ENCODE measurements around the gene TRRAP.
A peak's percentile ranks its signal among the peaks of the same experiment; 100 is the strongest.
"Not testable (repeated sequence)": the region's sequence is repeated elsewhere in the genome, so short reads cannot be mapped to it uniquely, and the experiment has no call there.

The TRRAP gene

GRCh38 chr7:98878365-98879197, at the start of gene TRRAP:
TRRAP (plus strand) TSS chr7:98878532; CDS start chr7:98881151, 2,619 bp downstream.
- DNase-seq (ENCODE audit: low read depth) = peak; percentile 35

- DNase-seq (ENCODE audit: low read depth) = no peak
Observed at GRCh38 chr7:98830972-98831548, 47.3 kb upstream of the TRRAP start.

DNA sequence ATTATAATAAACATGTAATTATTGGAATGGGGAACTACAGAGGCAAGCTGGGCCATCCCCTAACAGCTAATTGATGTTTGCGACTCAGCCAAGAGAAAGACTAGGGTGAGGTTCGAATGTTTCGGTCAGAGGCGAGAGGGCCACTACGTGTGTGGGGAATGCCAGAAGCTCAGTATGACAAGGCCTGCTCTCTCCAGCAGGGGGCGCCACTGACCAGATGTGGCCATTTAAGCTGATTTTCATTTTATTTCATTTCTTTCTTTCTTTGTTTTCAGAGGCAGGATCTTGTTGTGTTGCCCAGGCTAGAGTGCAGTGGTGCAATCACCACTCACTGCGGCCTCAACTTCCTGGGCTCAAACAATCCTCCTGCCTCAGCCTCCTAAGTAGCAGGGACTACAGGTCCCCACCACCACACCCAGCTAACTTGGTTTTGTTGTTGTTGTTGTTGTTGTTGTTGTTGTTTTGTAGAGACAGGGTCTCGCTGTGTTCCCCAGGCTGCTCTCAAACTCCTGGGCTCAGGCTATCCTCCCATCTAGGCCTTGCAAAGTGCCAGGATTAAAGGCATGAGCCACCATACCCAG, 46.6 kb upstream of the TRRAP start:
- DNase-seq (ENCODE audit: low read depth) = no peak

DNA sequence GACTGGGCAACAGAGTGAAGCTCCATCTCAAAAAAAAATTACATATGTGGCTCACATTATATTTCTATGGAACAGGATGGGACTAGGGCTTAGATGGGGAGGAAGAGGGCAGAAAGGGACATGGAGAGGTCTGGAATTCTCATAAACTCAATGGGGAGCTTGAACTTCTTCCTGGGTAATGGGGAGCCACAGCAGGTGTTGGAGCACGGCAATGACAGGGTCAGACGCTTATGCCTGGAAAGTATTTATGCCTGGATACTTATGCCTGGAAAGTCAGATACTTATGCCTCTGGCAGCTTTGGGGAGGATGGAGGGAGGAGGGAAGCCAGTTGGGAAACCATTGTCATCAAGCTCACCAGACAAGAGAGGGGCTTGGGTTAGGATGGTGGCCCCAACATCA, 45.3 kb upstream of the TRRAP start:
- DNase-seq (ENCODE audit: low read depth) = no peak

DNA sequence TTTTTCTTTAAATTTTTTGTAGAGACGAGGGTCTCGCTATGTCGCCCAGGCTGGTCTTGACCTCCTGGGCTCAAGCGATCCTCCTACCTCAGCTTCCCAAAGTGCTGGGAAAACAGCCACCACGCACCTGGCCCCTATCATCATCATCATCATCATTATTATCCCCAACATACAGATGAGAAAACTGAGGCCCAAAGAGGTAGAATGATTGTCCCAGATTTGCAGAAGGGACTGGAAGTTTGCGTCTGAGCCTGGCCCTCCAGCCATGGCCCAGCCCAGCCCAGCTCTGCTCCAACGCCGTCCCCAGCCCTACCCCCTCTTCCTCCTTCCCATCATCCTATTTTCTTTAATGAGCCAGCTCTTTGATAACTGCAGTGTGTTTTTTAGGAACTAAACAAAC, 43.4 kb upstream of the TRRAP start:
- no peak for DNase-seq (ENCODE audit: low read depth)

GRCh38 chr7:98836811-98837629, 41.3 kb upstream of the TRRAP start:
- DNase-seq (ENCODE audit: low read depth) = no peak

DNA sequence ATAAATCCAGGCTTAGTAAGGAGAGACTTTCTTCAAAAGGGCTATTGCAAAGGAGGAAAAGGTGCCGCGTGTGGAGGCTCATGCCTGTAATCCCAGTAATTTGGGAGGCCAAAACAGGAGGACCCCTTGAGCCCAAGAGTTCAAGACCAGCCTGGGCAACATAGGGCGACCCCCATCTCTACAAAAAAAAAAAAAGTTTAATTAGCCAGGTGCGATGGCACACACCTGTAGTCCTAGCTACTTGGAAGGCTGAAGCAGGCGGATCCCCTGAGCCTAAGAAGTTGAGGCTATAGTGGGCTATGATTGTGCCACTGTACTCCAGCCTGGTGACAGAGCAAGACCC, 40.7 kb upstream of the TRRAP start:
- no peak for DNase-seq (ENCODE audit: low read depth)

GRCh38 chr7:98840096-98840495, 38.2 kb upstream of the TRRAP start:
- DNase-seq (ENCODE audit: low read depth) = no peak

DNA sequence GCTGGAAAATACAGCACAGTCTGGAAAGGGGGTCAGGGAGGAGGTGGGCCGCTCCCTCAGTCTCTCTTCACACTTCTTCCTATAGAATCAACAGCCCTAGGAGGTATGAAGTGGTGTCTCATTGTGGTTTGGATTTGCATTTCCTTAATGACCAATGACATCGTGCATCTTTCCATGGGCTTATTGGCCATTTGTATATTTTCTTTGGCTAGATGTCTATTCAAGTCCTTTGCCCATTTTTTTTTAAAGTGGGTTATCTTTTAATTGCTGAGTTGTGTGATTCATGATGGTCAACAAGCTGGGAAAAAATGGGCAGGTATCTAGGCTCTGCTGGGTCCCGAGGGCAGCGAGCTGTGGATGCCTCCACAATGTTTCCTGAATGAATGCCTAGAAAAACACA, 37.6 kb upstream of the TRRAP start:
- DNase-seq (ENCODE audit: low read depth) = no peak

DNA sequence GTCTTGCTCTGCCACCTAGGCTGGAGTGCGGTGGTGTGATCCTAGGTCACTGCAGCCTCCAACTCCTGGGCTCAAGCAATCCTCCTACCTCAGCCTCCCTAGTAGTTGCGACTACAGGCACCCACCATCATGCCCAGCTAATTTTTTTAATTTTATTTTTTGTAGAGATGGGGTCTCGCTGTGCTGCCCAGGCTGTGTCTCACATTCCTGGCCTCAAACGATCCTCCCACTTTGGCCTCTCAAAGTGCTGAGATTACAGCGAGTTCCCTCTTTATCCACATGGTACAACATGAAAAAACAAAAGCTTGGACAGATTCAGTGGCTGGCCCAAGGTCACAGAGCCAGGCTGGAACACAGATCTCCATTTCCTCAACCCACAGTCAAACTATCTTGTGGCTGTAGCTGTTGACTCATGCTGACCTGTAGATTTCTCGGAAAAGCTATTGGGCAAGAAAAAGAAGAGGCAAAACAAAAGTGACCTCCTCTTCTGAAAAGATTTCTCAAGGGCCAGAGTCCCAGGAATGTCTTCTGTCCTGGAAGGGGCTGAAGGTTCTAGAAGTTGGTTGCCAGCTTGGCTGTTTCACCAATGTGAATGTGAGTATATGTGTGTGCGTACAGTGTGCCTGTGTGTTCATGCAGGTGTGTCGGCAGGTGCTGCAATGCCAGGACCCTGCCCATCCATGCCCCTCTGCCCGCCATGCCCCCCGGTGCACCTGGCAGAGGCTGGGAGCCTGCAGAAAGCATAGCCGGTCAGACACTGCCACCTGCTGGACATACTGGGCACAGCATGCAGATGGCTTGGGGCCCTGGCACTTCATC, 36.9 kb upstream of the TRRAP start:
- peak; percentile 39 for DNase-seq (ENCODE audit: low read depth)

DNA sequence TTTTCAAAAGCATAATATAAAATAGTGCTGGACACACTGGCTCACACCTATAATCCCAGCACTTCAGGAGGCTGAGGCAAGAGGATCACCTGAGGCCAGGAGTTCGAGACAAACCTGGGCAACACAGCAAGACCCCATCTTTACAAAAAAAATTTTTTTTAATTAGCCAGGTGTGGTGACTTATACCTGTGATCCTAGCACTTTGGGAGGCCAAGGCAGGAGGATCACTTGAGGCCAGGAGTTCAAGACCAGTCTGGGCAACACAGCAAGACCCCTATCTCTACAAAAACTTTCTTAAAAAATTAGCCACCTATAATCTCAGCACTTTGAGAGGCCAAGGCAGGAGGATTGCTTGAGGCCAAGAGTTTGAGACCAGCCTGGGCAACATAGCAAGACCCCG, 35.8 kb upstream of the TRRAP start:
- not testable (repeated sequence) for DNase-seq (ENCODE audit: low read depth)

DNA sequence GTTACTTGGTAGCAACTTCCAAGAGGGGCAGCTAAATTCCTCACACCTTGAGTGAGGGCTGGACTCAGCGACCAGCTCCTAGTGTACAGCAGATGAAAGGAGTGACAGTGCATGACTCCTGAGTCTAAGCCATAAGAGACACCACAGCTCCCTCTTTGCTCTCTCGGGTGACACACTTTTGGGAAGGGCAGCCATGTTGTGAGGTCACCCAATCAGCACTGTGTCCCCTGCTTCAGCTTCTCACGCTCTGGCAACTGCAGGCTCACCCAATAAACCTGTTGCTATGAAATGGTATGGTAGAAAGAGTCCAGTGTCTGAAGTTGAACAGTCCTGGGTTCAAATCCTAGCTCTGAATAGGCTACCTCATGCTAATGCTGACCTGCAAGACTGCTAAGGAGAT, 29.4 kb upstream of the TRRAP start:
- no peak for DNase-seq (ENCODE audit: low read depth)

DNA sequence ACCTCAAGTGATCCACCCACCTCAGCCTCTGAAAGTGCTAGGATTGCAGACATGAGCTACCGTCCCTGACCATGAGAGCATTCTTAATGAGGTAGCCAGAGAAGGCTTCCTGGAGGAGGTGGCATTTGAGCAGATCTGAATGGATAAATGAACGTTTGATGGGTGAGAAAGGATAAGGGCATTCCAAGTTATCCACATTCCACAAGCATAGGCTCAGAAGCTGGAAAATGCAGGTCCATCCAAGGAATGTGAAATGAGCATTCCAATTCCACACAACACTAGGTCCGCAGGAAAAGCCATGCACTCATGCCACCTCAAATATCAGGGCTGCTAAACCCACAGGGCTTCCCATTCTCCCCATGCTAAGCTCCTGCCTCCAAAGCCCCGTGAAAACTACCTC, 25.5 kb upstream of the TRRAP start:
- no peak for DNase-seq (ENCODE audit: low read depth)

GRCh38 chr7:98855610-98856422, 22.5 kb upstream of the TRRAP start:
- no peak for DNase-seq (ENCODE audit: low read depth)

- no peak for DNase-seq (ENCODE audit: low read depth)
Observed at GRCh38 chr7:98860071-98860470, 18.3 kb upstream of the TRRAP start.

GRCh38 chr7:98862203-98862602, 16.1 kb upstream of the TRRAP start:
- DNase-seq (ENCODE audit: low read depth) = no peak

- no peak for DNase-seq (ENCODE audit: low read depth)
Observed at GRCh38 chr7:98862716-98863420, 15.5 kb upstream of the TRRAP start.

DNA sequence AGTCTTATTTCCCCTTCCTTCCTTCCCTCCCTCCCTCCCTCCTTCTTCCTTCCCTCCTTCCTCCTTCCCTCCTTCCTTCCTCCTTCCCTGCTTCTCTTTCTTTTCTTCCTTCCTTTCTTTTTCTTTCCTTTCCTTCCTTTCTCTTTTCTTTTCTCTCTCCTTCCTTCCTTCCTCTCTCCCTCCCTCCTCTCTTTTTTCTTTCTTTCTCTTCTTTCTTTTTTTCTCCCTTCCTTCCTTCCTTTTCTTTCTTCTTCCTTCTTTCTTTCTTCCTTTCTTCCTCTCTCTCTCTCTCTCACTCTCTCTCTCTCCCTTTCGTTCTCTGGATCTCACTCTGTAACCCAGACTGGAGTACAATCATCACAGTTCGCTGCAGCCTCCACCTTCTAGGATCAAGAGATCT, 14.7 kb upstream of the TRRAP start:
- no peak for DNase-seq (ENCODE audit: low read depth)

DNA sequence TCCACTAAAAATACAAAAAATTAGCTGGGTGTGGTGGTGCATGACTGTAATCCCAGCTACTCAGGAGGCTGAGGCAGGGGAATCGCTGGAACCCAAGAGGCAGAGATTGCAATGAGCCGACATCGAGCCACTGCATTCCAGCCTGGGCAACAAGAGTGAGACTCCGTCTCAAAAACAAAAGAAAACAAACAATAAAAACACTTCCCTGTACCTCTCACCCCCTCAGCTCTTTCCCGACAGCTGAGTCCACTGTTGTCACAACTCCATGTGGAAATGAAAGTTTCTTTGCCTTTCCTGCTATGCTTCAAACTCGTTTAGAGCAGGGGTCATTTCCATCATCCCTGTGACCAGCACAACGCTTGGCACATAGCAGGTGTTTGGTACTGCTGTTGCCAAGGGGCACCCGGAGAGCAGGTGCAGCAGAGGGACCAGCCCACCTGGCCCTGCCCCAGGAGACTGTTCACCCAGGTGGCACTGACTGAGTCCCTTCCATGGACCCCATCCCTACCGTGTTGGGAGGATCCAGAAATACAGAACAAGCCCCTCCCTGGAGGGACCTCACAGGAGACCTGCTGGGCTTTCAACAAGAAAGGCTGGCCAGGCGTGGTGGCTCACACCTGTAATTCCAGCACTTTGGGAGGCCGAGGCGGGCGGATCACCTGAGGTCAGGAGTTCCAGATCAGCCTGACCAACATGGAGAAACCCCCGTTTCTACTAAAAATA, 13.4 kb upstream of the TRRAP start:
- DNase-seq (ENCODE audit: low read depth) = no peak

DNA sequence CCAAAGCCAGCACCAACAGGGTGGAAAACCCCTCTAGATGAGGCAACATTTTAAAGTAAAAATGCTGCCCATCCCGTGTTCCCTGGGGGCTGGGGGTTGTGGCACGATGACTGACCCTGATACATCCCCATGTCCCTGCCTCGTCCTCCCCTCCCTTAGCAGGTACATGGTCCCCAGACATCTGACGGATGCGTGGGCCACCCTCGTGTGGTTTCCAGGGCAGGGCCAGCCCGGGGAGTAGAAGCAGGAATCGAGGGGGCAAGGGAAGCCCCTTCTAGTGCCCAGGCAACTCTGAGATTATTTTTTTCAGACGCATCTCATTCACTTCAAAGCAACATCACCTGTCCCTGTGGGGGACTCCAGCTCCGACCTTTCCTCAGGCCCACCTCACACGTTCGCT, 12.0 kb upstream of the TRRAP start:
- DNase-seq (ENCODE audit: low read depth) = no peak
